K562 (cell line): ENCODE measurements around the gene HES6. TPM values are rescaled to one million over a fixed set of nuclear protein-coding genes. Genes with fewer than 3 reads are reported as not detected.

Experiments used
- ATAC-seq: fragments of 200-7000 bp; cut with Tn5 transposase; 3 replicates; pipeline ENCODE4 v1.9.1; 2020; ENCODE audit warnings: moderate library complexity
- BruUV-seq: library from RNA; stranded (reverse); fragments of 400-500 nt; replicated peaks from 2 replicates; lab custom pipeline; 2021; lab: Mats Ljungman, UMichigan
- CTCF ChIA-PET: fragments of 300-600 bp; formaldehyde crosslinking; extraction: SDS; loops from one replicate; lab custom pipeline; 2021; ENCODE audit warnings: low intra/inter-chr PET ratio; lab: Yijun Ruan, JAX
- POLR2A ChIA-PET: fragments of 300-600, 350-650 bp; sonication (Branson Sonifier 250); formaldehyde crosslinking; extraction: SDS; loops from one replicate; lab custom pipeline; 2021; ENCODE audit warnings: antibody characterized with exemption, inconsistent platforms; lab: Yijun Ruan, JAX
- DNase-seq, 4 experiments: peaks; one replicate each; pipeline versions ENCODE4 v3.0.0 to v3.0.0-alpha.2; 2011 to 2018; ENCODE audit warnings: low spot score in 3 of 4, mixed read lengths in 3 of 4; ENCODE audit errors: extremely low read depth in 1 of 4
- FAIRE-seq: peaks from 2 replicates; lab custom pipeline; 2011; peaks lifted over from hg19 to GRCh38; lab: Jason Lieb, UNC
- H2AFZ ChIP-seq: 2 replicates; pipeline ENCODE4 v1.6.0; 2011; ENCODE audit warnings: low read depth, low read length, control low read depth, inconsistent platforms
- H3K27ac ChIP-seq: fragments of 200-600 bp; 3 replicates; pipeline ENCODE4 v1.8.0; 2011; ENCODE audit warnings: low read depth, mild to moderate bottlenecking, control low read depth, inconsistent platforms, low read length, moderate library complexity, mixed read lengths; ENCODE audit errors: extremely low read depth
- H3K27me3 ChIP-seq, 2 experiments: fragments of 300-600 bp in 1 of 2; 2 replicates in 1 of 2; 3 replicates in 1 of 2; pipeline versions ENCODE4 v1.6.0 to v1.8.0; 2011; ENCODE audit warnings: inconsistent platforms in 2 of 2, low read length in 2 of 2, mild to moderate bottlenecking in 1 of 2, mixed read lengths in 1 of 2, moderate library complexity in 1 of 2; ENCODE audit not compliant: control insufficient read depth in 2 of 2, insufficient read depth in 2 of 2
- H3K36me3 ChIP-seq: fragments of 300-600 bp; 3 replicates; pipeline ENCODE4 v1.8.0; 2011; ENCODE audit warnings: mild to moderate bottlenecking, low read length, inconsistent platforms; ENCODE audit not compliant: control insufficient read depth, insufficient read depth
- H3K4me1 ChIP-seq, 2 experiments: fragments of 200-600 bp in 1 of 2; replicated peaks in 1 of 2; 2 replicates in 1 of 2; 3 replicates in 1 of 2; pipeline versions ENCODE4 v1.5.1 to v1.8.0; 2011; ENCODE audit warnings: inconsistent platforms in 2 of 2, low read length in 2 of 2, mild to moderate bottlenecking in 1 of 2, mixed read lengths in 1 of 2, moderate library complexity in 1 of 2; ENCODE audit not compliant: control insufficient read depth in 2 of 2, insufficient read depth in 2 of 2
- H3K4me2 ChIP-seq: 2 replicates; pipeline ENCODE4 v1.6.1; 2011; ENCODE audit warnings: low read length, control low read depth, inconsistent platforms, mixed read lengths; ENCODE audit not compliant: insufficient read depth
- H3K4me3 ChIP-seq: fragments of 200-600 bp; sonication (generic), shearing (Covaris generic); 2 replicates; pipeline ENCODE4 v1.5.1; 2016; ENCODE audit warnings: control low read depth, inconsistent platforms
- H3K79me2 ChIP-seq: fragments of 200-600 bp; 3 replicates; pipeline ENCODE4 v1.8.0; 2011; ENCODE audit warnings: low read length, inconsistent platforms; ENCODE audit not compliant: control insufficient read depth, insufficient read depth
- H3K9ac ChIP-seq, 2 experiments: 2 replicates each; pipeline versions ENCODE4 v1.6.0 to v1.6.1; 2011; ENCODE audit warnings: low read depth in 2 of 2, low read length in 2 of 2, control low read depth in 1 of 2, inconsistent platforms in 1 of 2, mild to moderate bottlenecking in 1 of 2, mixed read lengths in 1 of 2; ENCODE audit not compliant: insufficient read depth in 1 of 2
- H3K9me1 ChIP-seq: one replicate; pipeline ENCODE4 v1.6.0; 2011; ENCODE audit warnings: inconsistent platforms, mild to moderate bottlenecking, low read length, moderate library complexity; ENCODE audit not compliant: control insufficient read depth, insufficient read depth
- H3K9me3 ChIP-seq: replicated peaks from 2 replicates; pipeline ENCODE4 v1.5.1; 2011; ENCODE audit warnings: low read depth, low read length, inconsistent platforms; ENCODE audit not compliant: control insufficient read depth, insufficient read depth
- H4K20me1 ChIP-seq: replicated peaks from 2 replicates; pipeline ENCODE4 v1.6.1; 2011; ENCODE audit warnings: low read length, inconsistent platforms, mixed read lengths; ENCODE audit not compliant: control insufficient read depth, insufficient read depth
- CAMTA2 ChIP-seq: fragments of 250-450 bp; sonication (Bioruptor Pico); conservative IDR thresholded peaks from 2 replicates; pipeline ENCODE4 v1.5.1; 2022
- CHD4 ChIP-seq: fragments of 200-600 bp; sonication (generic); IDR thresholded peaks from 3 replicates; pipeline ENCODE4 v1.6.1; 2012; ENCODE audit warnings: low read depth, mild to moderate bottlenecking, mixed read lengths, low read length, inconsistent platforms; ENCODE audit not compliant: insufficient read depth, insufficient replicate concordance, poor library complexity, severe bottlenecking
- FOXA1 ChIP-seq: fragments of 450-650 bp; IDR thresholded peaks from 2 replicates; pipeline ENCODE4 v1.6.1; 2016; ENCODE audit warnings: mild to moderate bottlenecking, borderline replicate concordance
- TBP ChIP-seq: optimal IDR thresholded peaks from 2 replicates; pipeline ENCODE3; 2011; ENCODE audit warnings: low read depth, low read length, improper control_type of control experiment
- THRA ChIP-seq: fragments of 450-650 bp; IDR thresholded peaks from 2 replicates; pipeline ENCODE4 v1.6.1; 2017; ENCODE audit warnings: mild to moderate bottlenecking, moderate library complexity
- THRAP3 ChIP-seq: fragments of 450-650 bp; IDR thresholded peaks from 2 replicates; pipeline ENCODE4 v1.6.1; 2016; ENCODE audit warnings: mild to moderate bottlenecking, inconsistent platforms, borderline replicate concordance
- U2AF2 ChIP-seq: fragments of 200-400 bp; formaldehyde crosslinking; optimal IDR thresholded peaks from 2 replicates; pipeline ENCODE3; 2017; ENCODE audit warnings: low read depth, mild to moderate bottlenecking, low read length
- ZC3H8 ChIP-seq: fragments of 450-650 bp; IDR thresholded peaks from 2 replicates; pipeline ENCODE4 v1.6.1; 2017
- ZNF318 ChIP-seq, 2 experiments: fragments of 450-650 bp; IDR thresholded peaks; 2 replicates each; pipeline ENCODE4 v1.6.1; 2016; ENCODE audit warnings: mild to moderate bottlenecking in 2 of 2, borderline replicate concordance in 1 of 2, low read depth in 1 of 2, moderate library complexity in 1 of 2
- ZNF384 ChIP-seq: IDR thresholded peaks from 2 replicates; pipeline ENCODE4 v1.6.1; 2012; ENCODE audit warnings: low read depth, low read length, improper control_type of control experiment
- ZNF395 ChIP-seq: fragments of 200-800 bp; sonication (Bioruptor generic); IDR thresholded peaks from 2 replicates; pipeline ENCODE4 v1.6.1; 2017; ENCODE audit warnings: missing genetic modification characterization, missing compliant biosample characterization
- WGBS: fragments of 100-300 bp; shearing (Covaris generic); methylation state at CpG from one replicate; pipeline ENCODE4 v1.1.6; 2016; ENCODE audit warnings: low coverage, mixed read lengths; ENCODE audit not compliant: insufficient coverage; ENCODE audit errors: missing lambda C conversion rate; 5-methylcytosine and 5-hydroxymethylcytosine counted together
- in situ Hi-C: fragments of 300-500 bp; cut with MboI; formaldehyde crosslinking; loops from 4 replicates; pipeline ENCODE4 v1.15.0; 2018; ENCODE audit warnings: inconsistent platforms, mixed read lengths
- intact Hi-C: fragments of 100-400 bp; cut with micrococcal nuclease; formaldehyde crosslinking; loops from 2 replicates; pipeline ENCODE4 v1.14.2; 2022
- polyA plus RNA-seq, 8 experiments: library from polyadenylated mRNA; depleted of rRNA in 4 of 8; stranded (reverse) in 5 of 8; unstranded in 3 of 8; fragments of >200 nt; fragmentation: Nextera tagmentation in 2 of 8; fragmentation: Illumina TruSeq in 1 of 8; extraction: Ambion mirVana in 2 of 8; extraction: Trizol in 1 of 8; gene quantifications; 2 replicates each; pipeline versions ENCODE4 v1.2.1 to v1.2.3, GENCODE V29; 2011 to 2014; ENCODE audit warnings: inconsistent platforms in 1 of 8, missing spikeins in 1 of 8
- total RNA-seq, 7 experiments: library from RNA; depleted of rRNA in 6 of 7; stranded (reverse); fragments of >200 nt in 6 of 7; fragmentation: Illumina TruSeq in 2 of 7; extraction: Trizol in 2 of 7; gene quantifications; 2 replicates each; pipeline versions ENCODE4 v1.2.1 to v1.2.3, GENCODE V29; 2011 to 2021; ENCODE audit warnings: low replicate concordance in 1 of 7

The HES6 gene
- total and polyA plus RNA-seq, 9 of the 15 experiments (the other 6 are each of a cell fraction or from before 2014, with no cell fraction given) = 6.2 to 133 (median 29.2) TPM

- H3K4me2 ChIP-seq = no peak overlapping the region
- no peak overlapping the region for H2AFZ ChIP-seq
- intact Hi-C loops = no loop called here
- H3K36me3 ChIP-seq = peaks cover 5% of the 10 kb centered on the region; the same call in 1 of the 3 replicates
- H3K27me3 ChIP-seq = no peaks in the 10 kb centered on the region; a peak in 1 of 5 replicates
- peaks cover 5% of the 10 kb centered on the region for H3K9me1 ChIP-seq
- no TSS peak for BruUV-seq
- H3K27ac ChIP-seq = no peak overlapping the region
- WGBS = 58% methylated on average over 6 of the region's 7 CpGs
- no peaks in the 10 kb centered on the region; the same call in 1 of the 2 replicates for H4K20me1 ChIP-seq
- peaks cover 52% of the 10 kb centered on the region for H3K79me2 ChIP-seq
- no peak overlapping the region for H3K4me3 ChIP-seq
- no peak for DNase-seq
- in situ Hi-C loops = no loop called here
- FAIRE-seq = no peak
- TF ChIP-seq ZNF395 (no peak), ZC3H8 (no peak), ZNF384 (no peak), CHD4 (no peak), U2AF2 (no peak), THRAP3 (no peak), FOXA1 (no peak), THRA (no peak), CAMTA2 (CRISPR knock-in tag) (no peak), ZNF318 (IDR thresholded peaks at IDR 0.05; ENCODE audit: borderline replicate concordance in 1 of 2, low read depth in 1 of 2) (no peak), TBP (no peak)
- no peak for ATAC-seq
- ChIA-PET POLR2A (interaction anchor here (0.5 to 1.4 kb wide), 2 partner anchors 25 to 411 kb away, joined by 3 to 4 read pairs; no protein-coding TSS in a partner anchor), CTCF (no interaction called here)
- H3K4me1 ChIP-seq = peaks cover 3 to 44% of the 10 kb centered on the region in 2 experiments; a peak in 4 of 5 replicates
- no peaks in the 10 kb centered on the region for H3K9me3 ChIP-seq
- no peak overlapping the region for H3K9ac ChIP-seq
Observed at GRCh38 chr2:238286095-238286494, 46.3 kb upstream of the HES6 start.
